ENCODE data around the gene LTBP1. TPM values are rescaled to one million over a fixed set of nuclear protein-coding genes. Genes with fewer than 3 reads are reported as not detected.

LTBP1 gene
- total and polyA plus RNA-seq, 8 donors = 11.0 to 134 (median 25.6) TPM

DNA sequence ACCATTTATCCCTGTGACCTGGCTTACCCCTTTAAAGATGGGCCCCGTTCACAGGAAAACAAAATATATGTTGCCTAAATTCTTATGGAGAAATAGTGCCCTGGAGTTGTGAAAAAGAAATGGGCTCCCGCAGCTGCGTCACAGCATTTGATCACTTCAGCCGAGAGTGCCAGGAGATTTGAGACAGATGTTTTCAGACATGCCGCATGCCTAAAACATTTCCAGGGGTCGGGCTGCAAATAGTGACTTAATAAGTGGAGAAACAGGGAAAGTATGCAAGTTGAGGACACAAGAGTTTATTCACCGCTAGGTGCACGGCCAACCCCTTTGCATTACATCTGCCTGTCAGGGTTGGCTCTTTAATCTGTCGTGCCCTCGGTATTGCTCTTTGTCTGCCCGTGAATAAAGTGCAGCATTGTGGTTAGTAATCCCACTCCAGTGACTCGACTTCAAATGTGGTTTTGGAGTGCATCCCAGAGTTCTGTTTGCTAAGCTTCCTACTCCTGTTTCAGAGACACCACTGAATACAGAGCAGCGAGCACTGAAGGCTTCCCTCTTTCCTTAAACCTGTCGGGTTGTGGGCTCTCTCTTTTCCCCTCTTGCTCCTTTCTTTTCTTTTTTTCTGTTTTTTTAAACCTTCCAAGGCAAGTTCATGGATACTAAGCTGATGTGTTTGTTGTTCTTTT is 187.5 kb downstream of the LTBP1 start:
- peak; percentile 28 to 84 for DNase-seq
- Histone ChIP-seq H3K27ac (peak overlapping the region; percentile 59 to 87 (median 79)), H3K9me3 (no peaks in the 10 kb centered on the region), H3K36me3 (no peaks in the 10 kb centered on the region), H3K4me1 (peaks cover 9 to 34% (median 15%) of the 10 kb centered on the region in 4 donors), H3K4me3 (peak overlapping the region; percentile 28 to 43 (median 42)), H3K27me3 (no peaks in the 10 kb centered on the region)
- TF ChIP-seq, protein P1, sequence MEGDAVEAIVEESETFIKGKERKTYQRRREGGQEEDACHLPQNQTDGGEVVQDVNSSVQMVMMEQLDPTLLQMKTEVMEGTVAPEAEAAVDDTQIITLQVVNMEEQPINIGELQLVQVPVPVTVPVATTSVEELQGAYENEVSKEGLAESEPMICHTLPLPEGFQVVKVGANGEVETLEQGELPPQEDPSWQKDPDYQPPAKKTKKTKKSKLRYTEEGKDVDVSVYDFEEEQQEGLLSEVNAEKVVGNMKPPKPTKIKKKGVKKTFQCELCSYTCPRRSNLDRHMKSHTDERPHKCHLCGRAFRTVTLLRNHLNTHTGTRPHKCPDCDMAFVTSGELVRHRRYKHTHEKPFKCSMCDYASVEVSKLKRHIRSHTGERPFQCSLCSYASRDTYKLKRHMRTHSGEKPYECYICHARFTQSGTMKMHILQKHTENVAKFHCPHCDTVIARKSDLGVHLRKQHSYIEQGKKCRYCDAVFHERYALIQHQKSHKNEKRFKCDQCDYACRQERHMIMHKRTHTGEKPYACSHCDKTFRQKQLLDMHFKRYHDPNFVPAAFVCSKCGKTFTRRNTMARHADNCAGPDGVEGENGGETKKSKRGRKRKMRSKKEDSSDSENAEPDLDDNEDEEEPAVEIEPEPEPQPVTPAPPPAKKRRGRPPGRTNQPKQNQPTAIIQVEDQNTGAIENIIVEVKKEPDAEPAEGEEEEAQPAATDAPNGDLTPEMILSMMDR (IDR thresholded peaks at IDR 0.05) = no peak
- no peak for TF ChIP-seq POLR2A (IDR thresholded peaks at IDR 0.05)
- TF ChIP-seq POLR2AphosphoS5 (IDR thresholded peaks at IDR 0.05) = peak; percentile 11 to 84 (median 40)
- intact Hi-C loops (cut with DNase I; ENCODE audit: low total_unique reads) = no loop called here
- 16 to 36% (median 23%) methylated on average over 14 of the region's 14 CpGs for WGBS, 5 donors

DNA sequence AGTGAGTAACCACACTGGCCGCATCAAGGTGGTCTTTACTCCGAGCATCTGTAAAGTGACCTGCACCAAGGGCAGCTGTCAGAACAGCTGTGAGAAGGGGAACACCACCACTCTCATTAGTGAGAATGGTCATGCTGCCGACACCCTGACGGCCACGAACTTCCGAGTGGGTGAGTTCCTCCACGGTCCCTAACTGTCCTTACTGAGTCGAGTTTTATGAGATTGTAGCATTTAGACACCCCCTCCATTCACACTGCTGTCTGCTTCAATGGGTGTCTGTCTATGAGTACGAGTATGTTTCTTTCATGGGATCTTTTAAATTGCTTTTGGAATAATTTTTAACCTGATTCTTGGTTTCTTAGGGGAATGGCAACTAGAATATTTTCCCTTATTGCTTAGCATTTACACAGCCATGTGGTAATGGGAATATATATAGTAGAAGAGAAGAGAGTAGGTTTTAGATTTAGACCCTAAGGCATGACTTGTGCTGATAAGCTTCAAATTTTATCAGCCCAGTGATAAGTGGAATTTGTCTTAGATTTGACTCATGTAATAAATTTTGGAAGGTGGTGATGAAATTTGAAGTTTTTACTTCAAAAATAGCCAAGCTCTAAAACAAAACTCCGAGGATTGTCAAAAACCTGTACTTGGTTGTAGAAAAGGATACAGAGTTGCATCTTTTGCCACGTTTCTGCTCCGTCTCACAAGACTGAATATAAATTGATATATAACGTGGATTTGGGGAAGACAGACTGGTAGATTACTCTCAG is 188.2 kb downstream of the LTBP1 start:
- WGBS, 5 donors = 50 to 73% (median 69%) methylated on average over 13 of the region's 13 CpGs
- Histone ChIP-seq H3K27me3 (no peaks in the 10 kb centered on the region), H3K4me1 (peaks cover 9 to 34% (median 17%) of the 10 kb centered on the region in 4 donors), H3K9me3 (no peaks in the 10 kb centered on the region), H3K27ac (peak overlapping the region; percentile 59 to 87 (median 79)), H3K36me3 (no peaks in the 10 kb centered on the region), H3K4me3 (peak overlapping the region; percentile 28 to 43 (median 42))
- intact Hi-C loops (cut with DNase I; ENCODE audit: low total_unique reads) = no loop called here
- TF ChIP-seq, protein P1 (IDR thresholded peaks at IDR 0.05) = no peak
- TF ChIP-seq POLR2AphosphoS5 (IDR thresholded peaks at IDR 0.05) (no peak), EP300 (IDR thresholded peaks at IDR 0.05) (no peak), POLR2A (IDR thresholded peaks at IDR 0.05) (no peak)
- DNase-seq = peak in 1 of 2 donors; percentile 32

DNA sequence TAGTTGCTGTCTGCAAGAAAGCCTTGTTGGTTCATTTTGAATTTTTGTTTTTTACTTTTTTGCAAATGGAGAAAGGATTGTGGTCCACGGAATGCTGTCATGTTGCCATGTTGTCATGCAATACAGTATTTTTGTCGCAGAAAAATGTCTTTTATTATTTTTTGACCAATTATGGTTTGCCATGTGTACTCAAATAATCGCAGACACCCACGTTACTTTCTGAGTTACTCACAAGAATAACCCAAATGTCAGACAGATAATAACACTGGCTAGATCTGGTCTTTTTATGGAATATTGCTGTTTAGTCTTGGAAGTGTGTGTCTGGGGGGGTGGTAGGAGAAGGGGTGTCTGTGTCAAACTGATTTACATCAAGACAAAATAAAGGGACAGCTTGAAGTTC is 188.9 kb downstream of the LTBP1 start:
- intact Hi-C loops (cut with DNase I; ENCODE audit: low total_unique reads) = no loop called here
- Histone ChIP-seq H3K4me3 (peak overlapping the region; percentile 28 to 43 (median 42)), H3K27me3 (no peaks in the 10 kb centered on the region), H3K9me3 (no peaks in the 10 kb centered on the region), H3K27ac (peak overlapping the region in 4 of 5 donors; percentile 74 to 87 (median 82)), H3K36me3 (no peaks in the 10 kb centered on the region), H3K4me1 (peaks cover 9 to 35% (median 18%) of the 10 kb centered on the region in 4 donors)
- no peak for DNase-seq
- TF ChIP-seq POLR2AphosphoS5 (IDR thresholded peaks at IDR 0.05) = no peak
- TF ChIP-seq POLR2A (IDR thresholded peaks at IDR 0.05) = no peak
- TF ChIP-seq, protein P1 (IDR thresholded peaks at IDR 0.05) = no peak
- TF ChIP-seq EP300 (IDR thresholded peaks at IDR 0.05) = no peak
- WGBS, 5 donors = 41 to 65% (median 54%) methylated on average over 4 of the region's 4 CpGs

DNA sequence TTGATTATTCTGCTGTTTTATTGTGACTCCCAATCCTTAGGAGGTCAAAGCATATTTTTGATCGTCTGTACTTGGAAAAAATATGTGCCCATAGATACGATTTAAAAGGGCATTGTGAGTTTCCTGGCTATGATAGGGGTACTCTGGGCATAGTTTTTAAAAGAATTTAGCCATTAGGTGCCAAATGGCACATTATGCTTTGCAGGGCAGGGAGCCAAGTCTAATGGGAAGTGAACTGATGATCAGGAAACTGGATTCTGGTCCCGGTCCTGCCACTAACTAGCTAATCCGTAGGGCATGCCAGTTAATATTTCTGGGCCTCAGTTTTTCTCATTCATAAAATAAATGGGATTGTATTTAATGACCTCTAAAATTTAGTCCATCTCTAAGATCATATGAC is 189.3 kb downstream of the LTBP1 start:
- Histone ChIP-seq H3K4me1 (peaks cover 9 to 39% (median 18%) of the 10 kb centered on the region in 4 donors), H3K36me3 (no peaks in the 10 kb centered on the region), H3K4me3 (peak overlapping the region; percentile 28 to 43 (median 42)), H3K27me3 (no peaks in the 10 kb centered on the region), H3K27ac (peak overlapping the region in 4 of 5 donors; percentile 74 to 87 (median 82)), H3K9me3 (no peaks in the 10 kb centered on the region)
- WGBS, 5 donors = 13 to 39% (median 18%) methylated on average over 4 of the region's 4 CpGs
- intact Hi-C loops (cut with DNase I; ENCODE audit: low total_unique reads) = no loop called here
- no peak for DNase-seq
- no peak for TF ChIP-seq EP300 (IDR thresholded peaks at IDR 0.05)
- peak in 1 of 3 donors; percentile 8 for TF ChIP-seq POLR2AphosphoS5 (IDR thresholded peaks at IDR 0.05)
